AG10803 (cell line): Measurements from ENCODE around the gene CALN1.

Experiments
- DNase-seq: peaks from one replicate; pipeline ENCODE4 v3.0.0; 2010; ENCODE audit warnings: low read depth
- H3K4me3 ChIP-seq: 2 replicates; pipeline ENCODE4 v1.5.1; 2011; ENCODE audit warnings: mild to moderate bottlenecking, low read length, control low read depth
- TF ChIP-seq, protein P1 (sequence below): conservative IDR thresholded peaks from 2 replicates; pipeline ENCODE4 v1.5.1; 2011; ENCODE audit warnings: mild to moderate bottlenecking, low read length, control low read depth, inconsistent platforms

The CALN1 gene

GRCh38 chr7:71754828-71755227, 657.3 kb downstream of the CALN1 start:
- TF ChIP-seq, protein P1, sequence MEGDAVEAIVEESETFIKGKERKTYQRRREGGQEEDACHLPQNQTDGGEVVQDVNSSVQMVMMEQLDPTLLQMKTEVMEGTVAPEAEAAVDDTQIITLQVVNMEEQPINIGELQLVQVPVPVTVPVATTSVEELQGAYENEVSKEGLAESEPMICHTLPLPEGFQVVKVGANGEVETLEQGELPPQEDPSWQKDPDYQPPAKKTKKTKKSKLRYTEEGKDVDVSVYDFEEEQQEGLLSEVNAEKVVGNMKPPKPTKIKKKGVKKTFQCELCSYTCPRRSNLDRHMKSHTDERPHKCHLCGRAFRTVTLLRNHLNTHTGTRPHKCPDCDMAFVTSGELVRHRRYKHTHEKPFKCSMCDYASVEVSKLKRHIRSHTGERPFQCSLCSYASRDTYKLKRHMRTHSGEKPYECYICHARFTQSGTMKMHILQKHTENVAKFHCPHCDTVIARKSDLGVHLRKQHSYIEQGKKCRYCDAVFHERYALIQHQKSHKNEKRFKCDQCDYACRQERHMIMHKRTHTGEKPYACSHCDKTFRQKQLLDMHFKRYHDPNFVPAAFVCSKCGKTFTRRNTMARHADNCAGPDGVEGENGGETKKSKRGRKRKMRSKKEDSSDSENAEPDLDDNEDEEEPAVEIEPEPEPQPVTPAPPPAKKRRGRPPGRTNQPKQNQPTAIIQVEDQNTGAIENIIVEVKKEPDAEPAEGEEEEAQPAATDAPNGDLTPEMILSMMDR = no peak
- no peak for DNase-seq
- no peak overlapping the region for H3K4me3 ChIP-seq

DNA sequence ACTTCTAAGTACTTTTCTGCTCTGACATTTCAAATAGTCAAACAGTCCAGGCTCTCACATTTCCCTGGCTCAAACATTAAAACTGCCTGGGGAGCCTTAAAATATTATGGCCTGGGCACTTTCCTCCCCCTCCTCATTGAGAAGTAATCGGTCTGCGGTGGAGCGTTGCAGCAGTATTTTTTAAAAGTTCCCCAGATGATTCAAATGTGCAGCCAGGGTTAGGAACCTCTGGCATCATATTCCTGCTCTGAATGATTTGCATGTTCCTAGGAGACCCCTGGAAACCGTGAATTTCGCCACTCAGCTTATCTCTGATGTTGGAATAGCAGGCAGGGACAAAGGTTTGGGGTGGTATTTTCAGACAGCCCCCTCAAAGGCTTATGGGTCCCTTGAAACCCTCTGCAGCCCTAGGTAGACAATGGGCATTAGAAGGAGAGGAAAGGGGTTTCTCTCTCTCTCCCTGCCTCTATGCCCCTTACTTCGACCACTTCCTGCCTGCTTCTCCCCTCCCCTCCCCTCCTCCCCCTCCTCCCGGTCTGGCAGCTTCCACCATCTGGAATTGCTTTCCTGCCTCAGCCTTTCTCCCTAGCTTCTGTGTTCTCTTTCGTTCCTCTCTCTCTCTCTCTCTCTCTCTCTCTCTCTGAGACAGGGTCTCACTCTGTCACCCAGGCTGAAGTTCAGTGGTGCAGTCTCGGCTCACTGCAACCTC, 658.0 kb downstream of the CALN1 start:
- H3K4me3 ChIP-seq = no peak overlapping the region
- no peak for DNase-seq
- TF ChIP-seq, protein P1 = no peak

- DNase-seq = no peak
- H3K4me3 ChIP-seq = no peak overlapping the region
- TF ChIP-seq, protein P1 = no peak
Measured at GRCh38 chr7:71753236-71753635, 658.9 kb downstream of the CALN1 start.

DNA sequence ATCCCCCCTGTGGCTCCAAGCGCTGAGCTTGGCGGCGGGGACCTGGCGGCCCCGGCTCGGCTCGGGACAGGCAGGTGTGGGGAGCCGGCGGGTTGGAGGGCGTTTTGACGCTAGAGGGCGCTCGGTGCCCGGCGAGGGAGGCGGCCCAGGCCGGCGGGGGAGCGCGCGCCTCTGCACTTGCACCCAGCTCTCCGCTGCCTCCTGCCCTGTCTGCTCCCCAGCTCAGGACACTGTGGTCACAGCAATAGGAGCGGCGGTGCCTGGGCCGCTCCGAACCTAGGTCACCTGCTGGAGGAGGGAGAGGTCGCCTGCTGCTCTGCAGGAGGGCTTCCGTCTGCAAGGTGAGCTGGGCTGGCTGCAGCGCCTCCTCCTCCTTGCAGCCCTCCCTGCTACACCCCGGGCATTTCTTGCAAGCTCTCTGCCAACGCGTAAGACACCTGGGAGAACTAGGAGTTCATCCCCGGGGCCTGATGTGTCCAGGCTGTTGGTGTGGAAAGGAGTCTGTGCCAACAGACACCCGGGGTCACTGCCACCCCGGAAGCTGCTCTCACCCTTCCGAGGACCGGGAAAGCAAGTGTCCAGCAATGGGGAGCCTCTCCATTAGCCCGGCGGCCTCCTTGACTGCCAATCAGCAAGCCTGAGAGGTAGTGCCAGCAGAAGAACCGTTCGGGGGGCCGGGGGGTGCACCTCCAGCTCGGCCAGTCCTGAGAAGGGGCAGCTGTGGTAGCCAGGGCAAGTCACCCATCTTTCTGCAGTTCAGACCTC, 659.8 kb downstream of the CALN1 start:
- DNase-seq = peak; percentile 4
- no peak overlapping the region for H3K4me3 ChIP-seq
- TF ChIP-seq, protein P1 = peak; percentile 41

DNA sequence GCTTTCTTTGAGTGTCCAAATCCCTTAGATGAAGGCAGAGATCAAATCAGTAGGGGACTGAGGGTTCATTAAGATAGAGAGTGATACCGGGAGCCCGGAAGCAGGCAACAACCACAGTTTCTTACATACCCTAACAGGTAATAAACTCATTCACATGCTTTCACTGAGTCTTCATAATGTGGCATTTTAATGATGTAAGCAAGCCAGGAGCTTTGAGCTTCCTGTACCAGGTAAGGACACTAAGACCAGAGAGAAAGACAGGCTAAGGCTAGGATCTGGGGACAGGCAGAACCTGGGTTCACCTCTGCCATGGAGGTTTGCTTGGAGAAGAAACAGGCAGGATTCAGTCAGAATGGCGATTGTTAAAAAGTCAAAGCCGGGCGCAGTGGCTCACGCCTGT, 661.8 kb downstream of the CALN1 start:
- H3K4me3 ChIP-seq = no peak overlapping the region
- TF ChIP-seq, protein P1 = no peak
- DNase-seq = no peak

DNA sequence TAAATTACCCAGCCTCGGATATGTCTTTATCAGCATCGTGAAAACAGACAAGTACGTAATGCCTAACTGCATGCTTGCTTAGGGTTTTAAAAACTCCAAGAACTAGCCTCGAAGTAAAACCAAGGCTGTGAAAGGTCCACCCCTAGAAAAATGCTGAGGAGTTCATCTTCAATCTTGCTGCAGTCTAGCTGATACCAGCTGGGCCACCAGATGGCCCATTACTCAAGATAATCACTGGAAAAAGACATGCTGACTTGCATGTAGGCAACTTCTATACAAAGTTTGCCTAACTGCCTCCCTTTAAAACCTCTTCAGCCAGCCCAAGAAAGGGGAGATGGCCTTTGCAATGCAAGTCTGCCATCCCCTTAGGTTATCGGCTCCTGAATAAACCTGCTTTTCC, 666.1 kb downstream of the CALN1 start:
- TF ChIP-seq, protein P1 = no peak
- H3K4me3 ChIP-seq = no peak overlapping the region
- DNase-seq = peak; percentile 2

- TF ChIP-seq, protein P1 = no peak
- H3K4me3 ChIP-seq = no peak overlapping the region
- DNase-seq = no peak
Measured at GRCh38 chr7:71740174-71740560, 672.0 kb downstream of the CALN1 start.
